Kidney epithelial cell (primary cell): ENCODE measurements around the gene R3HDM2. TPM values are rescaled to one million over a fixed set of nuclear protein-coding genes. Genes with fewer than 3 reads are reported as not detected.
"Not testable (repeated sequence)": the region's sequence is repeated elsewhere in the genome, so short reads cannot be mapped to it uniquely, and the experiment has no call there.

Experiments
- DNase-seq: peaks from one replicate; pipeline ENCODE4 v3.0.0-alpha.2; 2010; ENCODE audit warnings: low read depth
- H3K27me3 ChIP-seq: 2 replicates; pipeline ENCODE4 v1.6.0; 2011; ENCODE audit warnings: low read length; ENCODE audit not compliant: control insufficient read depth, insufficient read depth
- H3K36me3 ChIP-seq: 2 replicates; pipeline ENCODE4 v1.5.1; 2011; ENCODE audit warnings: low read length; ENCODE audit not compliant: control insufficient read depth, insufficient read depth
- H3K4me3 ChIP-seq: 2 replicates; pipeline ENCODE4 v1.5.1; 2011; ENCODE audit warnings: low read depth, mild to moderate bottlenecking, control low read depth, low read length
- total RNA-seq: library from RNA; depleted of rRNA; stranded (reverse); fragments of >200 nt; gene quantifications from 2 replicates; pipeline ENCODE4 v1.2.3, GENCODE V29; 2015
- TF ChIP-seq, protein P1 (sequence below): IDR thresholded peaks from 2 replicates; pipeline ENCODE4 v1.5.1; 2011; ENCODE audit warnings: mild to moderate bottlenecking, moderate library complexity, low read length, control low read depth, inconsistent platforms; ENCODE audit not compliant: insufficient read depth, poor library complexity, severe bottlenecking

The R3HDM2 gene
- total RNA-seq, 1 donor from 2014 or later = 18.5 TPM

- Histone ChIP-seq H3K4me3 (no peak overlapping the region), H3K27me3 (peaks cover 2% of the 10 kb centered on the region), H3K36me3 (no peaks in the 10 kb centered on the region)
- TF ChIP-seq, protein P1, sequence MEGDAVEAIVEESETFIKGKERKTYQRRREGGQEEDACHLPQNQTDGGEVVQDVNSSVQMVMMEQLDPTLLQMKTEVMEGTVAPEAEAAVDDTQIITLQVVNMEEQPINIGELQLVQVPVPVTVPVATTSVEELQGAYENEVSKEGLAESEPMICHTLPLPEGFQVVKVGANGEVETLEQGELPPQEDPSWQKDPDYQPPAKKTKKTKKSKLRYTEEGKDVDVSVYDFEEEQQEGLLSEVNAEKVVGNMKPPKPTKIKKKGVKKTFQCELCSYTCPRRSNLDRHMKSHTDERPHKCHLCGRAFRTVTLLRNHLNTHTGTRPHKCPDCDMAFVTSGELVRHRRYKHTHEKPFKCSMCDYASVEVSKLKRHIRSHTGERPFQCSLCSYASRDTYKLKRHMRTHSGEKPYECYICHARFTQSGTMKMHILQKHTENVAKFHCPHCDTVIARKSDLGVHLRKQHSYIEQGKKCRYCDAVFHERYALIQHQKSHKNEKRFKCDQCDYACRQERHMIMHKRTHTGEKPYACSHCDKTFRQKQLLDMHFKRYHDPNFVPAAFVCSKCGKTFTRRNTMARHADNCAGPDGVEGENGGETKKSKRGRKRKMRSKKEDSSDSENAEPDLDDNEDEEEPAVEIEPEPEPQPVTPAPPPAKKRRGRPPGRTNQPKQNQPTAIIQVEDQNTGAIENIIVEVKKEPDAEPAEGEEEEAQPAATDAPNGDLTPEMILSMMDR = no peak
- DNase-seq = no peak
Measured at GRCh38 chr12:57448669-57449068, 17.8 kb upstream of the R3HDM2 start.

GRCh38 chr12:57446292-57446960, 15.6 kb upstream of the R3HDM2 start:
- Histone ChIP-seq H3K27me3 (no peaks in the 10 kb centered on the region), H3K36me3 (no peaks in the 10 kb centered on the region), H3K4me3 (no peak overlapping the region)
- DNase-seq = no peak
- TF ChIP-seq, protein P1 = no peak

DNA sequence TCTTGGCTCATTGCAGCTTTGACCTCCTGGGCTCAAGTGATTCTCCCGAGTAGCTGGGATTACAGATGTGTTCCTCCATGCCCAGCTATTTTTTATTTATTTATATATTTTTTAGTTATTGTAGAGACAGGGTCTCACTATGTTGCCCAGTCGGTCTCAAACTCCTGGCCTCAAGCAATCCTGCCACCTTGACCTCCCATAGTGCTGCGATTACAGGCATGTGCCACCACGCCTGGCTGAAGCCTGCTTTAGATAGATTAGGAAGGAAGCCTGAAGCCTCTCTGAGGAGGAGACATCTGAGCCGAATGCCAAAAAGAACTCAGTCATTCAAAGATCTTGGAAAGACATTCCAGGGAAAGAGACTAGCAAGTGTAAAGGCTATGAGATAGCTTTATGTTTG, 13.9 kb upstream of the R3HDM2 start:
- Histone ChIP-seq H3K4me3 (no peak overlapping the region), H3K36me3 (no peaks in the 10 kb centered on the region), H3K27me3 (no peaks in the 10 kb centered on the region)
- TF ChIP-seq, protein P1 = no peak
- DNase-seq = no peak

- not testable (repeated sequence) for H3K4me3 ChIP-seq, DNase-seq, H3K27me3 ChIP-seq, H3K36me3 ChIP-seq
Measured at GRCh38 chr12:57444337-57444736, 13.5 kb upstream of the R3HDM2 start.

- no peak for DNase-seq
- TF ChIP-seq, protein P1 = no peak
- no peaks in the 10 kb centered on the region for H3K27me3 ChIP-seq
- H3K4me3 ChIP-seq = no peak overlapping the region
- H3K36me3 ChIP-seq = no peaks in the 10 kb centered on the region
Measured at GRCh38 chr12:57441846-57442427, 11.1 kb upstream of the R3HDM2 start.

DNA sequence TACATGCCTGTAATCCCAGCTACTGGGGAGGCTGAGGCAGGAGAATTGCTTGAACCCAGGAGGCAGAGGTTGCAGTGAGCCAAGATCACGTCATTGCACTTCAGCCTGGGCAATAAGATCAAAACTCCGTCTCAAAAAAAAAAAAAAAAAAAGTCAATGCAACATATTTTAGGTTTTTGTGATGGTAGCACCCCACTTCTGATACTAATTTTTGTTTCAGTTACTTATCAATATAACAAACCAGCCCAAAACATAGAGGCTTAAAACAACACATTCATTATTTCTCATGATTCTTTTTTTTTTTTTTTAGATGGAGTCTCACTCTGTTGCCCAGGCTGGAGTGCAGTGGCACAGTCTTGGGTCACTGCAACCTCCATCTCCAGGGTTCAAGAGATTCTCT, 10.6 kb upstream of the R3HDM2 start:
- DNase-seq, H3K27me3 ChIP-seq, H3K4me3 ChIP-seq, H3K36me3 ChIP-seq: not testable (repeated sequence)

DNA sequence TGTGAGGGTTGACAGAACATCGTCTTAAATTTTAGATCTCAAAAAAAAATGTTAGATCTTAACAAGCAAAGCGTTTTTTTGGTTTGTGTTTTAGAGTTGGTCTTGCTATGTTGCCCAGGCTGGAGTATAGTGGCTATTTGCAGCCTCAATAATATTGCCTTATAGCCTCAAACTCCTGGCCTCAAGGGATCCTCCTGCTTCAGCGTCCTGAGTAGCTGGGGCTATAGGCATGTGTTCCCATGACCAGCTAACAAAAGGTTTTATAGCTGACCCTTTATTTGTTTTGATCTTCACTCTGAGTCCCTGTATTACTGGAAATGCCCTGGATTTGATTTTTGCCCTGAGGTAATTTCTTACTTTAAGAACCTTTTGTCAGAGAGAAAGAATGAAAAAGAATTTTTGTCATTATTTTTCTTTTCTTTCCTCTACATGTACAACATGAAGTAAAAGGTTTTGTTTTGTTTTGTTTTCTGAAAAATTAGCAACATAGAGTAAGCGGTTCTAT, 9.0 kb upstream of the R3HDM2 start:
- H3K27me3 ChIP-seq = no peaks in the 10 kb centered on the region
- DNase-seq = no peak
- H3K36me3 ChIP-seq = no peaks in the 10 kb centered on the region
- TF ChIP-seq, protein P1 = no peak
- H3K4me3 ChIP-seq = no peak overlapping the region
